ENCODE measurements around the gene STRADB. TPM values are rescaled to one million over a fixed set of nuclear protein-coding genes. Genes with fewer than 3 reads are reported as not detected.

Gene STRADB
- polyA plus RNA-seq, 3 donors = 6.9 to 25.6 (median 22.0) TPM

GRCh38 chr2:201522965-201523364, 71.4 kb downstream of the STRADB start:
- no peak overlapping the region for H2AFZ ChIP-seq (ENCODE audit: insufficient read depth, low read depth, low read length, poor library complexity, severe bottlenecking)
- peaks cover 12 to 43% (median 33%) of the 10 kb centered on the region in 7 donors for H3K9me3 Mint-ChIP-seq
- DNase-seq = no peak
- no peaks in the 10 kb centered on the region for H3K27me3 ChIP-seq (ENCODE audit: control insufficient read depth in 2 of 2, insufficient read depth in 2 of 2, low read length in 2 of 2)
- no peak overlapping the region for H3K4me3 ChIP-seq (replicated peaks in 1 of 3; ENCODE audit: low read depth in 2 of 3, low read length in 3 of 3)
- H3K36me3 Mint-ChIP-seq = no peaks in the 10 kb centered on the region
- WGBS (ENCODE audit: insufficient coverage) = 95% methylated on average over 5 of the region's 5 CpGs
- H3K27me3 Mint-ChIP-seq (ENCODE audit: low read depth in 3 of 3) = peaks cover 0 to 1% (median 0%) of the 10 kb centered on the region in 3 donors
- intact Hi-C loops (cut with micrococcal nuclease) = no loop called here
- H3K79me2 ChIP-seq (ENCODE audit: insufficient read depth, low read length) = no peaks in the 10 kb centered on the region
- H3K4me3 Mint-ChIP-seq = no peak overlapping the region
- H3K36me3 ChIP-seq (replicated peaks in 1 of 2; ENCODE audit: control insufficient read depth in 1 of 2, insufficient read depth in 2 of 2, low read length in 2 of 2) = no peaks in the 10 kb centered on the region
- no peak overlapping the region for H3K4me2 ChIP-seq (replicated peaks; ENCODE audit: extremely low read depth, low read length, poor library complexity, severe bottlenecking)
- H3K27ac ChIP-seq (ENCODE audit: low read depth in 1 of 2, low read length in 2 of 2) = no peak overlapping the region
- peaks cover 5 to 10% of the 10 kb centered on the region in 2 donors for H3K9me3 ChIP-seq (replicated peaks in 1 of 2; ENCODE audit: control insufficient read depth in 1 of 2, insufficient read depth in 1 of 2, low read length in 2 of 2)
- no peak for TF ChIP-seq CTCF (IDR thresholded peaks at IDR 0.05)
- H3K9ac ChIP-seq (ENCODE audit: insufficient read depth, low read length, poor library complexity, severe bottlenecking) = no peak overlapping the region
- no peaks in the 10 kb centered on the region for H3K4me1 ChIP-seq (ENCODE audit: control insufficient read depth in 1 of 2, insufficient read depth in 2 of 2, low read length in 2 of 2)
- H3K27ac Mint-ChIP-seq = no peak overlapping the region
- no peaks in the 10 kb centered on the region for H3K4me1 Mint-ChIP-seq
- H4K20me1 ChIP-seq (ENCODE audit: insufficient read depth, low read length) = no peaks in the 10 kb centered on the region

- Histone ChIP-seq H3K9ac (ENCODE audit: insufficient read depth, low read length, poor library complexity, severe bottlenecking) (no peak overlapping the region), H2AFZ (ENCODE audit: insufficient read depth, low read depth, low read length, poor library complexity, severe bottlenecking) (no peak overlapping the region), H3K9me3 (replicated peaks in 1 of 2; ENCODE audit: control insufficient read depth in 1 of 2, insufficient read depth in 1 of 2, low read length in 2 of 2) (peaks cover 5 to 10% of the 10 kb centered on the region in 2 donors), H3K4me3 (replicated peaks in 1 of 3; ENCODE audit: low read depth in 2 of 3, low read length in 3 of 3) (no peak overlapping the region), H3K36me3 (replicated peaks in 1 of 2; ENCODE audit: control insufficient read depth in 1 of 2, insufficient read depth in 2 of 2, low read length in 2 of 2) (no peaks in the 10 kb centered on the region), H3K4me2 (replicated peaks; ENCODE audit: extremely low read depth, low read length, poor library complexity, severe bottlenecking) (no peak overlapping the region), H3K4me1 (ENCODE audit: control insufficient read depth in 1 of 2, insufficient read depth in 2 of 2, low read length in 2 of 2) (no peaks in the 10 kb centered on the region), H3K79me2 (ENCODE audit: insufficient read depth, low read length) (no peaks in the 10 kb centered on the region), H3K27me3 (ENCODE audit: control insufficient read depth in 2 of 2, insufficient read depth in 2 of 2, low read length in 2 of 2) (no peaks in the 10 kb centered on the region), H3K27ac (ENCODE audit: low read depth in 1 of 2, low read length in 2 of 2) (no peak overlapping the region), H4K20me1 (ENCODE audit: insufficient read depth, low read length) (no peaks in the 10 kb centered on the region)
- H3K4me1 Mint-ChIP-seq = no peaks in the 10 kb centered on the region
- H3K9me3 Mint-ChIP-seq = peaks cover 12 to 43% (median 33%) of the 10 kb centered on the region in 7 donors
- intact Hi-C loops (cut with micrococcal nuclease) = no loop called here
- no peak for DNase-seq
- no peak overlapping the region for H3K27ac Mint-ChIP-seq
- H3K4me3 Mint-ChIP-seq = no peak overlapping the region
- peaks cover 0 to 1% (median 0%) of the 10 kb centered on the region in 3 donors for H3K27me3 Mint-ChIP-seq (ENCODE audit: low read depth in 3 of 3)
- 0% methylated on average over 1 of the region's 1 CpG for WGBS (ENCODE audit: insufficient coverage)
- no peaks in the 10 kb centered on the region for H3K36me3 Mint-ChIP-seq
- no peak for TF ChIP-seq CTCF (IDR thresholded peaks at IDR 0.05)
Observed at GRCh38 chr2:201523506-201523905, 72.0 kb downstream of the STRADB start.

Small RNAs within 50 kb of the gene (small RNA-seq; reads per million reads assigned to genes)
- not detected for gene RF00019 (ENCODE audit: insufficient read length, low read depth)

Other genes starting within 250 kb of the STRADB start
- 100 to 1,000 TPM in 1 of 3 donors, 10 to 100 TPM in 2; 40.0 to 123 (median 80.7) TPM for gene CASP8, start 191.2 kb upstream of the STRADB start, polyA plus RNA-seq
- gene FLACC1, start 94.4 kb upstream of the STRADB start, polyA plus RNA-seq = under 1 TPM in 2 of 3 donors, not detected in 1; 0.16 to 0.91 TPM
- gene TRAK2, start 282 bp upstream of the STRADB start, polyA plus RNA-seq = 10 to 100 TPM in 2 of 3 donors, 1 to 10 TPM in 1; 7.6 to 16.8 (median 15.3) TPM
- 1 to 10 TPM in 1 of 3 donors, under 1 TPM in 2; 0.33 to 1.0 (median 0.53) TPM for gene TMEM237, start 191.8 kb downstream of the STRADB start, polyA plus RNA-seq
- under 1 TPM in 1 of 3 donors, not detected in 2; 0.04 TPM for gene MPP4, start 246.9 kb downstream of the STRADB start, polyA plus RNA-seq

Measured in CD14-positive monocyte (primary cell).